Natural killer cell treated with Interleukin-12 subunit alpha and Interleukin-12 subunit beta and Interleukin-15 and Interleukin-18, amount 100 ng/mL, for 72 hours (primary cell): Measurements from ENCODE around the gene CCNL2. TPM values are rescaled to one million over a fixed set of nuclear protein-coding genes. Genes with fewer than 3 reads are reported as not detected.
"Not testable (repeated sequence)": the region's sequence is repeated elsewhere in the genome, so short reads cannot be mapped to it uniquely, and the experiment has no call there.

Experiments
- ATAC-seq, 2 donors: fragments of 150-1000 bp; cut with Tn5 transposase in 1 of 2; sonication (Bioruptor Pico), chemical (Tn5 transposase) in 1 of 2; 2 replicates each; pipeline ENCODE4 v1.10.0; 2021
- DNase-seq: peaks from one replicate; pipeline ENCODE4 v3.0.0; 2022; ENCODE audit warnings: low spot score
- H3K27ac Mint-ChIP-seq, 2 donors: 1 replicate in 1 of 2; 2 replicates in 1 of 2; pipeline ENCODE4 v1.8.0; 2022; ENCODE audit warnings: mixed read lengths in 2 of 2, mild to moderate bottlenecking in 1 of 2, moderate library complexity in 1 of 2
- H3K27me3 Mint-ChIP-seq, 2 donors: 1 replicate in 1 of 2; 2 replicates in 1 of 2; pipeline ENCODE4 v1.8.0; 2022; ENCODE audit warnings: mixed read lengths in 2 of 2
- H3K36me3 Mint-ChIP-seq: one replicate; pipeline ENCODE4 v1.8.0; 2022; ENCODE audit warnings: mixed read lengths
- H3K4me1 Mint-ChIP-seq, 2 donors: 1 replicate in 1 of 2; 2 replicates in 1 of 2; pipeline ENCODE4 v1.8.0; 2022; ENCODE audit warnings: low read depth in 2 of 2, mixed read lengths in 2 of 2, mild to moderate bottlenecking in 1 of 2
- H3K4me3 Mint-ChIP-seq: one replicate; pipeline ENCODE4 v1.8.0; 2022; ENCODE audit warnings: mixed read lengths
- H3K9me3 Mint-ChIP-seq: 2 replicates; pipeline ENCODE4 v1.8.0; 2022; ENCODE audit warnings: mixed read lengths
- total RNA-seq, 2 donors: library from RNA; stranded (reverse); gene quantifications; one replicate each; pipeline ENCODE4 v1.2.3, GENCODE V29; 2022

Gene CCNL2
- total RNA-seq, 2 donors from 2014 or later, result 124 to 196 TPM

DNA sequence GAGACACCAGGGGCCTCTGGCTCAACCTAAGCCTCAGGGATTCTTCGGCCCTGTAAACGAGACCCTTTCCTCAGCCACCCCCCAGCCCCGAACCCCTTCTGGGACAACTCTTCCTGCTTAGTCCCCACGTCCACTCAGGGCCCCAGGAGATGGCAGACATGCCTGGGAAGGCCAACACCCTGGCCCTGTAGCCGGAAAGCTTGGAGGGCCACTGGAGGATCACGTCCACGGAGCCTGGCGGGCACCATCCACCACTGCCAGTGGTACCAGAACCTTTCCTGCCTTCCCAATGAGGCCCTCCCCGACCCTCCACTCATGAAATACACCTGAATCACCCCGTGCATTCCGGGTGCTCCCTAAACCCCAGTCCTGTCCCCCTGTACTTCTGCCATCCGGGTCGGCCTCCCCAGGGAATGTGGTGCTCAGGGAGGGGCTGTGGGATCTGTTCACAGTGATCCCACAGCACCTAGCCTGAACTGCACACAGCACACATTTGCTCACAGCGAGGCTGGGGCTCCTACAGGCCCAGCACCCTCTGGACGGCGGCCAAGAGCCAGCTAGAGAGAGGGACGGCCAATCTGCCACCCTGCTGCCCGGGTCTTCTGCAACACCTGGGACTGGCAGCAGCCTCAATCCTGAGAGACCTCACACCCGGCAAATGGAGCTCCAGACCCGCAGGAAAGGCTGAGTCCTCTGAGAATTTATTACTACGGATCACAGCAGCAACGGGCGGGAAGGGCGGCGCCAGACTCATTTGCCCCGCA, 25.9 kb downstream of the CCNL2 start:
- DNase-seq (no peak), ATAC-seq (no peak)
- H3K36me3 Mint-ChIP-seq, result no peaks in the 10 kb centered on the region
- H3K27ac Mint-ChIP-seq, result no peak overlapping the region
- no peaks in the 10 kb centered on the region for H3K9me3 Mint-ChIP-seq
- no peaks in the 10 kb centered on the region for H3K27me3 Mint-ChIP-seq
- peak overlapping the region; percentile 92 for H3K4me3 Mint-ChIP-seq
- peaks cover 4 to 6% of the 10 kb centered on the region in 2 donors for H3K4me1 Mint-ChIP-seq

DNA sequence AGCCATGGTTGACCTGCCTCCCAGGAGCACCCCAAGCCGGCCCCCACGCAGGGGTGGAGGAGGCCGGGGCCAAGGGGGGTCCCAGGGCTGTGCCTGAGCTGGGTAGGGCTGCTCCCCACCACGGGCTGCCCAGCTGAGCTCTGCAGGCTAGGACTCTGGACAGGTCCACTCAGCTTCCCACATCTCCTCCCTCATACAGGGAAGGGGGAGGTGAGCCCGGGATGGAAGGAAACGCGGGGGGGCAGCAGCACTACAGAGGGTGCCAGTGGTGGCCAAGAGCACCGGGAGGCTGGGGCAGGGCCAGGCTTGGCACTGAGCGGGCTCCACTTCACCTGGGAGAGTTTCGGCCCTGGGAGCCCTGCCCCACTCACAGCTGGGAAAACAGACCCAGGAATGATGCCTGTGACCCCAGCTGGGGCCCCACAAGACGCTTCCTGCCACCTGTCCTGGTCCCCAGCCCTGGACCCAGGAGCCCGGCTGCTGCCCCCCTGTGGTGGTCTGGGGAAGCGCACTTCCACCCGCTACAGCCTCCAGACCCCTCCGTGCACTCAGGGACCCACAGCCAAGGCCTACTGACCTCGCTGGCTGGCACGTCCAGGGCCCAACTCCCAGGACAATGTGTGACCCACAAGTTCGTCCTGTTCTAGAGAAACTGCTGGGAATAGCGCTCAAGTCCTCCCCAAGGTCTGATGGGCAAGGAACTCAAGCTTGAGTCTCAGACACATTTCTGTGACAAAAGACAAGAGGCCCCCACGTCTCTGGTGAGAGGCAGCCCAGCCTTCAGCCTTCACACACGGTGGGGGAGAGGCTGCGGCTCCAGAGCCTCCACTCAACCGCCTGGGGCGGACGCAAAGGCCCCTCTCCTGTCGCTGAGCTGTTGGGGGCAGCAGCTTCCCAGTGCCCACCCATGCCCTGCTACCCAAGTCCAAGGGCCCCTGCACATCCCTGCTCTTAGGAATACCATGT, 27.1 kb downstream of the CCNL2 start:
- Mint-ChIP-seq H3K27ac (no peak overlapping the region), H3K4me1 (peaks cover 4 to 6% of the 10 kb centered on the region in 2 donors), H3K4me3 (peak overlapping the region; percentile 22), H3K27me3 (no peaks in the 10 kb centered on the region), H3K9me3 (no peaks in the 10 kb centered on the region), H3K36me3 (no peaks in the 10 kb centered on the region)
- peak; percentile 40 to 43 for ATAC-seq
- no peak for DNase-seq

DNA sequence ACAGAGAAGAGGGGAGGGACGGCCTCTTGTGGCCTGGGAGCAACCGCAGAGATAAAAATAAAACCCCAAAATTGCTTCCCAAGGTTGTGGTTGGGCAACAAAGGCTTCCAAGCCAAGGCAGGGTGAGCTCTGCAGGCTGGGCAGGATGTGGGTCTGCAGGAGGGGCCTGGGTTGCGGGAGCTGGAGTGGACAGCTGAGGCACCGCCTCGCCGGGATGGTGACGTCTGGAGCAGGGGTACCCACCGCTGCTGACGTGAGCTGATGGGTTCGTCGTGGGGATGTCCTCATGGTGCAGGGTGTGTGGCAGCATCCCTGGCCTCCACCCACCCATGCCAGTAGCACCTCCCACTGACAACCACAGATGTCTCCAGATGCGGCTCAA, 27.8 kb downstream of the CCNL2 start:
- no peaks in the 10 kb centered on the region for H3K27me3 Mint-ChIP-seq
- no peaks in the 10 kb centered on the region for H3K9me3 Mint-ChIP-seq

DNA sequence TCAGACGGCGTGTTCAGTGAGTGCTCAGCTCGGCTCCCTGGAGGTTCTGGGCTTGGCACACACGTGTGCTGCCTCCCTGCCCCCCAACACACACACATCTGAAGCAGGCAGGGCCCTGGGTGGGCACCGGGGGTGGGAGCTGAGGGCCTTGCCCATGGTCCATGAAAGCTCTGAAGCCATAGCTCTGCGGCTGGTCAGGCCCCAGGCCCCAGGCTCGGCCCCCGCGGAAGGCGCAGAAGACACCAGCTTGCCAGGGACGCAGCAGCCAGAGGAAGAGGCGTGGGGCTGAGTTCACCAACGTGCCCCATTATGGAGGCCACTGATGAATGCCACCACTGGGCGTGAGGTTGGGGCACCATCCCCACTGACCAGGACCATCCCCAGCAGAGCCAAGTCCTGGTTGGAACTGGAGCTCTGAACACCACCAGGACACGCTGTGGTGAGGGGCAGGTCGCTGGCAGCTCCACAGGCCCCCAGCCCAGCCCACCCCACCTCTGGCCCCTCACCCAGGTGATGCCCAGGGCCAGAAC, 28.3 kb downstream of the CCNL2 start:
- H3K36me3 Mint-ChIP-seq, result no peaks in the 10 kb centered on the region
- H3K4me3 Mint-ChIP-seq, result no peak overlapping the region
- ATAC-seq (no peak), DNase-seq (no peak)
- no peaks in the 10 kb centered on the region for H3K9me3 Mint-ChIP-seq
- peaks cover 0 to 6% of the 10 kb centered on the region in 2 donors for H3K4me1 Mint-ChIP-seq
- H3K27me3 Mint-ChIP-seq, result no peaks in the 10 kb centered on the region
- H3K27ac Mint-ChIP-seq, result no peak overlapping the region

More for the DNA sequence above, 27.8 kb downstream of the CCNL2 start:
- ATAC-seq (peak in 1 of 2 donors; percentile 3), DNase-seq (no peak)
- Mint-ChIP-seq H3K4me3 (no peak overlapping the region), H3K4me1 (peaks cover 0 to 6% of the 10 kb centered on the region in 2 donors), H3K27ac (no peak overlapping the region), H3K36me3 (no peaks in the 10 kb centered on the region)

DNA sequence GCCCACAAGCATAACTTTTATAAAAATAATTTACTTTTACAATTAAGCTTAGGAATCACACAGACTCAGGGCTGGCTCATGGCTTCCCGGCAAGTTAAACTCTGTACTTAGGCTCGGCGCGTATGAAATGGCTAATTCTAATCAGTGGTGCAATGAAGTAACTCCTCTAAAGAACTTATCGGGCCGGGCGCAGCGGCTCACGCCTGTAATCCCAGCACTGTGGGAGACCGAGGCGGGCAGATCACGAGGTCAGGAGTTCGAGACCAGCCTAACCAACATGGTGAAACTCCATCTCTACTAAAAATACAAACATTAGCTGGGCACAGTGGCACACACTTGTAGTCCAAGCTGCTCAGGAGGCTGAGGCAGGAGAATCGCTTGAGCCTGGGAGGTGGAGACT, 29.0 kb downstream of the CCNL2 start:
- not testable (repeated sequence) for H3K27ac Mint-ChIP-seq

DNA sequence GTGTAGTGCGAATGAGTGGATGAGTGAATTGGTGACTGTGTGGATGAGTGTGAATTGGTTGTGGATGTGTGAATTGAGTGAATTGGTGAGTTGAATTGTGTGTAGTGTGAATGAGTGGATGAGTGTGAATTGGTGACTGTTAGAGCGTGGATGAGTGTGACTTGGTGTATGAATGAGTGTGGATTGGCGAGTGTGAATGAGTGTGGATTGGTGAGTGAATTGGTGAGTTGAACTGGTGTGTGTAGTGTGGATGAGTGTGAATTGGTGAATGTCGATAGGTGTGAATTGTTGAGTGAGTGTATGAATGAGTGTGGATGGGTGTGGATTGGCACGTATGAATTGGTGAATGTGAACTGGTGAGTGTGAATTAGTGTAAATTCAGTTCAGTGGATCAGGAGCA, 31.8 kb downstream of the CCNL2 start:
- H3K4me1 Mint-ChIP-seq, result peaks cover 0 to 2% of the 10 kb centered on the region in 2 donors
- DNase-seq (no peak), ATAC-seq (no peak)
- no peaks in the 10 kb centered on the region for H3K9me3 Mint-ChIP-seq
- H3K27ac Mint-ChIP-seq, result no peak overlapping the region
- H3K27me3 Mint-ChIP-seq, result no peaks in the 10 kb centered on the region
- H3K4me3 Mint-ChIP-seq, result no peak overlapping the region
- H3K36me3 Mint-ChIP-seq, result no peaks in the 10 kb centered on the region

More for the DNA sequence above, 29.0 kb downstream of the CCNL2 start:
- H3K9me3 Mint-ChIP-seq, H3K27me3 Mint-ChIP-seq, ATAC-seq, H3K4me3 Mint-ChIP-seq, H3K4me1 Mint-ChIP-seq, H3K36me3 Mint-ChIP-seq, DNase-seq: not testable (repeated sequence)

DNA sequence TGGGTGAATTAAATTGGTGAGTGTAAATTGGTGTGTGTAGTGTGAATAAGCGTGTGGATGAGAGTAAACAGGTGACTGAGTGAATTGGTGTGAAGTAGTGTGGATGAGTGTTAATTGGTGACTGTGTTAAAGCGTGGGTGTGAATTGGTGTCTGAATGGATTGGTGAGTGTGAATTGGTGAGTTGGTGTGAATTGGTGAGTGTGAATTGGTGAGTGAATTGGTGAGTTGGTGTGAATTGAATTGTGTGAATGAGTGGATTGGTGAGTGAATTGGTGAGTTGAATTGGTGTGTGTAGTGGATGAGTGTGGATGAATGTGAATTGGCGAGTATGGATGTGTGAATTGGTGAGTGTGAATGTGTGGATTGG, 32.5 kb downstream of the CCNL2 start:
- ATAC-seq, result no peak
- H3K4me1 Mint-ChIP-seq, result no peaks in the 10 kb centered on the region

DNA sequence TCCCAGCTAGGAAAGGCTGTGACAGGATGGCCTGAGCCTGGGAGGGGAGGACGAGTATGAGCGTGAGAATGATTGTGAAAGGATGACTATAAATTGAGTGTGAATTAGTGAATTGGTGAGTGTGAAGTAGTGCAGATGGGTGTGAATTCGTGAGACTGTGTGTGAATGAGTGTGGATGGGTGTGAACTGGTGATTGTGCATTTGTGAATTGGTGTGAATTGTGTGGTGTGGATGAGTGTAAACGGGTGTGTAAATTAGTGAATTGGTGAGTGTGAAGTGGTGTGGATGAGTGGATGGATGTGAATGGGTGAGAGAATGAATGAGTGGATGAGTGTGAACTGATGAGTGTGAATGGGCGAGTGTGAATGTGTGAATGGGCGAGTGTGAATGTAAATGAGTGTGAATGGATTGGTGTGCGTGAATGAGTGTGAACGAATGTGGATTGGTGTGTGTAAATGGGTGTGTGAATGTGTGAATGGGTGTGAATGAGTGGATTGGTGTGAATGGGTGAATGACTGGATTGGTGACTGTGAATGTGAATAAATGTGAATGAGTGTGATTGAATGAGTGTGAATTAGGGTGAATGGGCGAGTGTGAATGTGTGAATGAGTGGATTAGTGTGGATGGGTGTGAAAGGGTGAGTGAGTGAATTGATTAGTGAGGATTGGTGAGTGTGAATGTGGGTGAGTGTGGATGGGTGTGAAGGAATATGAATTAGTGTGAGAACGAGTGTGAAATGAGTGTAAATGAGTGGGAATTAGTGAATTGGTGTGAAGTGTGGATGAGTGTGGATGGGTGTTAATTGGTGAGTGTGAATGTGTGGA, 33.0 kb downstream of the CCNL2 start:
- H3K9me3 Mint-ChIP-seq, result no peaks in the 10 kb centered on the region

More for the DNA sequence above, 32.5 kb downstream of the CCNL2 start:
- no peak for DNase-seq
- H3K9me3 Mint-ChIP-seq, result no peaks in the 10 kb centered on the region
- no peaks in the 10 kb centered on the region for H3K36me3 Mint-ChIP-seq
- H3K4me3 Mint-ChIP-seq, result no peak overlapping the region
- H3K27ac Mint-ChIP-seq, result no peak overlapping the region
- no peaks in the 10 kb centered on the region for H3K27me3 Mint-ChIP-seq

DNA sequence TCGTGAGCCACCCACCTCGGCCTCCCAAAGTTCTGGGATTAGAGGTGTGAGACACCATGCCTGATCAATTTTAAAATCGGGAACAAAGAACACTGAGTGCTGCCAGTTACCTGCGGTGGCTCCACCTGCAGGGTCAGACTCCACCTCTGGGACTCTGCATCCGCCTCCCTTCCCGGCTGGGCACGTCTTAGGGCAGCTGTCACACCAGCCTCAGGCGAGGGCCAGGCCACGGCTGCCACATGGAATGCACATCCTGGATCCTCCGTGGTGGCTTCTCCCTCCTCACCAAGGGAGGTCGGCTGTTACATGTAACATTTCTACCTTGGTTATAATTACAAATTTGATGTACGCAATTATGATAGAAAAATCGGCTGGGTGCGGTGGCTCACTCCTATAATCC, 34.9 kb downstream of the CCNL2 start:
- DNase-seq (no peak), ATAC-seq (no peak)
- Mint-ChIP-seq H3K27me3 (peaks cover 6 to 10% of the 10 kb centered on the region in 2 donors), H3K9me3 (no peaks in the 10 kb centered on the region), H3K27ac (no peak overlapping the region), H3K4me1 (no peaks in the 10 kb centered on the region), H3K36me3 (no peaks in the 10 kb centered on the region), H3K4me3 (no peak overlapping the region)

More for the DNA sequence above, 33.0 kb downstream of the CCNL2 start:
- H3K27me3 Mint-ChIP-seq, result peaks cover under 1 to 2% of the 10 kb centered on the region in 2 donors
- no peak overlapping the region for H3K4me3 Mint-ChIP-seq
- H3K27ac Mint-ChIP-seq, result no peak overlapping the region
- no peaks in the 10 kb centered on the region for H3K4me1 Mint-ChIP-seq
- ATAC-seq (no peak), DNase-seq (no peak)
- no peaks in the 10 kb centered on the region for H3K36me3 Mint-ChIP-seq

DNA sequence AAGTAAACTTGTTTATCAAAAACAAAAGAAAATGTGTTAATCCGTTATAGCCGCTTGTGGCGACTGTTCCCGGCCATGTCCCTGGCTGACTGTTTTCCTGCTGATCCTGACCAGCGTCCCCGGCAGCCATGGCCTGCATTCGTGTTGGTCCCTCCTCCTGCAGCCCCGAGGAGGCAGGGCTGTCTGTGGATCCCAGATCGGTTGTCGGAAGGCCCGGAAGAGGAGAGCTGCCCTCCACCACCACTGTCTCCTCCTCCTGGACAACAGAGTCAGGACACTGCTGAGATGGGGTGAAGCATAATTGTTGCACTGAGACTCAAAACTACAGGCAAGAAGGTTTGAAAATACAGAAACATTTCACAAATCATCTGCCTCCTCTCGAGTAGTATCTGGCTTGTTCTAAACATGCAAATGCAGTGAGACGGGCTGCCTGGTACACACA, 37.1 kb downstream of the CCNL2 start:
- no peak for ATAC-seq
- H3K36me3 Mint-ChIP-seq, result no peaks in the 10 kb centered on the region
- peaks cover 0 to 2% of the 10 kb centered on the region in 2 donors for H3K4me1 Mint-ChIP-seq
- no peak overlapping the region for H3K27ac Mint-ChIP-seq
- H3K4me3 Mint-ChIP-seq, result no peak overlapping the region
- DNase-seq, result no peak
- no peaks in the 10 kb centered on the region for H3K9me3 Mint-ChIP-seq
- peaks cover 8 to 10% of the 10 kb centered on the region in 2 donors for H3K27me3 Mint-ChIP-seq

DNA sequence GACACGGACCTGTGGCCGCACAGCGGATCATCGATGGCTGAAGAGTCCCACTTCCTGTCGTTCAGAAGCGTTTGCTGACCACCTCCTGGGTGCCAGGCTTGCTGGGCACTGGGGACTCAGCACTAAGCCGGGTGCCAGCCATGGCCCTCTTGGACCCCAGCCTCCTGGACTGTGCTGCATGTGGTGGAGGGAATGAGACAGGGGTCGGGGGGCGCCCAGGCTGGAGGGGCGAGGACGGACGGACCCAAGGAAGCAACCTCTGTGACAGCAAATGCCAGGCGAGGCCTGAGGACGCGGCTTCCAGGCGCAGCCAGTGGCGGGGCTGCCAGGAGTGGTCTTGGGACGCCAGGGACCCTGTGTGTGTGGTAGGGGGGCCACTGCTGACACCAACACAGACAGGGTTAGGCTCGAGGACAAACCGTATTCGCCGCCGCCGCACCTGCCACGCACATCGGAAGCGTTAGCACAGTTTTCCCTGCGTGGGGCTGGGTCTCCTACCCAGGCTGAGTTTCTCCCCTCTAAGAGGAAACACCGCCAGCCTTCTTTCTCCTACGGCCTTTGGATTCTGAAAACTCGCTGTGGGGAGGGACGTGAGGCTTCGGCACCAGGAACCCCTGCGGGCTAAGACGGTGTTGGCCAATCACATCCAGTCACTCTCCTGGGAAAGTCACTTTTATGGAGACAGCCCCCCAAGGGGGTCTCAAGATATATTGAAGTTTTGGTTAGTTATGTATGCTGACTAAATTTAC, 37.7 kb downstream of the CCNL2 start:
- H3K27me3 Mint-ChIP-seq, result peaks cover 8 to 10% of the 10 kb centered on the region in 2 donors
- no peaks in the 10 kb centered on the region for H3K9me3 Mint-ChIP-seq
- H3K36me3 Mint-ChIP-seq, result no peaks in the 10 kb centered on the region
- no peak for DNase-seq
- ATAC-seq, result no peak
- H3K27ac Mint-ChIP-seq, result no peak overlapping the region
- H3K4me3 Mint-ChIP-seq, result no peak overlapping the region
- H3K4me1 Mint-ChIP-seq, result peaks cover 0 to 2% of the 10 kb centered on the region in 2 donors

DNA sequence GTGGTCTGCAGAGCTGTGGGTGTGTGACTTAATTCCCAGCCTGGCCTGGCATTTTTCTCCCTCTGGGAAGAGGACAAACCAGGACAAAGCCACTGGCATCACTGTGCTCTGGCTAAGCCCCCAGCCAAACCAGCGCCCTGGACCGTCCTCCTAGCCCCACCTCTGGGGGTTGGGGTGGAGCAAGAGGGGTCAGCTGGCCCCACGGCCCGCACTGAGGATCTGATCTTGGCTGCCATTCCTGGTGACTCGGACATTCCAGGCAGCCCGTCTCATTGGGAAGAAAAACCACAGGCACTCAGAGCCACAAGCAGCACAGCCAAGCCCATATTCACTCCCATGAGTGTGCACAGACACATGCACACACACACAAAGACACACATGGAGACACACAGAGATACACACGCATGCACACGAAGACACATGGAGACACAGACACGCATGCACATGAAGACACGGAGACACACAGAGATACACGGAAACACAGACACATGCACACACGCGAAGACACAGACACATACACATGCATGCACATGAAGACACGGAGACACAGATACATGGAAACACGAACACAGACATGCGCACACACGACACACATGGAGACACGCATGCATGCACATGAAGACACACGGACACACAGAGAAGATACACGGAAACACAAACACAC, 38.5 kb downstream of the CCNL2 start:
- peaks cover 0 to 2% of the 10 kb centered on the region in 2 donors for H3K4me1 Mint-ChIP-seq
- DNase-seq (no peak), ATAC-seq (no peak)
- no peaks in the 10 kb centered on the region for H3K9me3 Mint-ChIP-seq
- H3K27ac Mint-ChIP-seq, result no peak overlapping the region
- peaks cover 8 to 10% of the 10 kb centered on the region in 2 donors for H3K27me3 Mint-ChIP-seq
- H3K36me3 Mint-ChIP-seq, result no peaks in the 10 kb centered on the region
- no peak overlapping the region for H3K4me3 Mint-ChIP-seq
